NCI-H2107 (cell line): ENCODE data around the gene CELA3B.
"Not testable (repeated sequence)": the region's sequence is repeated elsewhere in the genome, so short reads cannot be mapped to it uniquely, and the experiment has no call there.

Experiments
- DNase-seq: peaks from one replicate; lab custom pipeline; 2025; lab: John Stamatoyannopoulos, UW

CELA3B gene

DNA sequence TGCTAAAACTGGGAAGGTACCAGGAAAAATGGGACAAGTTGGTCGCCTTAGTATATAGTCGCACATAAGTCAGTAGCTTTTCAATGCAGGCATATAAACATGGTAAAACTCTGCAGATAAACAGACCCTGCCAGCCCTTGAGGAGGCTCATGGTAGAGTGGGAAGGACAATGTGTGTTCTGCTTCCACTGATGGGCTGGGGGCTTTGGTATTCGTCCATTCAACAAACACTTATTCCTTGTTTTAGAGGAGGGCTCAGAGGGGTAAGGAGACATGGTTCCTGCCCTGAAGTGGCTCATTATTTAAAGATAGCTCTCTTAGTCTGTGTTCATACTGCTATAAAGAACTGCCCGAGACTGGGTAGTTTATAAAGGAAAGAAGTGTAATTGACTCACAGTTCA, 35.9 kb downstream of the CELA3B start:
- not testable (repeated sequence) for DNase-seq

DNA sequence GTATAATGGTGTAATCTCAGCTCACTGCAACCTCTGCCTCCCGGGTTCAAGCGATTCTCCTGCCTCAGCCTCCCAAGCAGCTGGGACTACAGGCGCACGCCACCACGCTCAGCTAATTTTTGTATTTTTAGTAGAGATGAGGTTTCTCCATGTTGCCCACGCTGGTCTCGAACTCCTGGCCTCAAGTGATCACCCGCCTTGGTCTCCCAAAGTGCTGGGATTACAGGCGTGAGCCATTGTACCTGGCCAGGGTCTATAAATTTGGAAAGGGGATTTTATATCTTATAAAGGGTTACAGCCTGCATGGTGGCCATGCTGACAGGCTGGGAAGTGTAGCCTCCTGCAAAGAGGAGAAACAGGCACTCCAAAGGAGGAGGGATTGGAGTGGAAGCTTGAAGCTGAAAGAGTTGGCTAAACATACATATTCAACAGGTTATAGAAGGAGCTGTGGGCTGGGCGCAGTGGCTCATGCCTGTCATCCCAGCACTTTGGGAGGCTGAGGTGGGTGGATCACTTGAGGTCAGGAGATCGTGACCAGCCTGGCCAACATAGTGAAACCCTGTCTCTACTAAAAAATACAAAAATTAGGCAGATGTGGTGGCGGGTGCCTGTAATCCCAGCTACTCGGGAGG, 37.9 kb downstream of the CELA3B start:
- DNase-seq: not testable (repeated sequence)

DNA sequence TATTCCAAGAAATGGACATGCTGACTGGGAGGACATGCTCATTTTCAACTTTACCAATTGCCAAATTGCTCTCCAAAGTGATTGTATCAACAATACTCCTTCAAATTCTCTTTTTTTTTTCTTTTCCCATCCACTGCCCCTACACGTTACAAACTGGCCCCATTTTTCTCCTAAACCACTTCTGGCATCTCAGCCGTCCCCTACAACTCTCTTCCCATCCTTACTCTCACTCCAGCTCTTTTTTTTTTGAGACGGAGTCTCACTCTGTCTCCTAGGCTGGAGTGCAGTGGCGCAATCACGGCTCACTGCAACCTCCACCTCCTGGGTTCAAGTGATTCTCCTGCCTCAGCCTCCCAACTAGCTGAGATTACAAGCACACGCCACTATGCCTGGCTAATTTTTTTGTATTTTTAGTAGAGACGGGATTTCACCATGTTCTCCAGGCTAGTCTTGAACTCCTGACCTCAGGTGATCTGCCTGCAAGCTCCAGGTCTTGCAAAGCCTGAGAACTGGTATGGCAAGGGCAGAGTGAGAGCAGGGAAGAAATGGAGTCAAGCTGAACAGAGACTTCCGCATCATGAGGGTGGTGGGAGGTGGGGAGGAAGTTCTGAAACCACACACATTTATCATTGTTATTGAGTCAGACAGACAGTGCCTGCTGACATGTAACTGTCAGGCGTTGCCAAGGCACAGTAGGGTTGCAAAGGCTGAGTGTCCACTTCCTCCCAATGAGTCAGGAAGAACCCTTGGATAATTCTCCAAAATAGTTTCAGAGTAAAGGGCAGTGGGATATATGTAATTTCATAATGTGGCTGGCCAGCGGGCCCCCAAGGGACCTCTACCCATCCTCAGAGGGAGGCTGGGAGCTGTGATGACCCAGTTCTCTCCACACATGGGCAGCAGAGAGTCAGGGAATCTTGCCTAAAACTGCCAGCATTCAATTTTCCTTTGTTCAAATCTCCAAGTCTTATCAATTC, 42.0 kb downstream of the CELA3B start:
- DNase-seq: no peak

DNA sequence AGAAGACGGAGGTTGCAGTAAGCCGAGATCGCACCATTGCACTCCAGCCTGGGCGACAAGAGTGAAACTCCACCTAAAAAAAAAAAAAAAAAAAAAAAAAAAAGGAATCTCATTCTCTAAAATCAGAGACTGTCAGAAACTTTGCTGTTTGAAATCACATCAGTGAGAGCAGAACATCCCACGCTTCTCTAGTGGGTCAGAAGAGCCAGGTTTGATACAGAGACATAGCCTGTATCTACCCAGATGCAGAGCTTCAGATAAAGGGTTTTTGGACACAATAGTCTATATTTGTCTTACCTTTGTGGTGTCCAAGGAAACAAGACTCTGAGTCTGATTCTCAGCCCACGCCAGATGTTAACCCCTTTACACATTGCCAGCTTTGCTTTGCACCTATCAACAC, 44.2 kb downstream of the CELA3B start:
- DNase-seq: no peak

DNA sequence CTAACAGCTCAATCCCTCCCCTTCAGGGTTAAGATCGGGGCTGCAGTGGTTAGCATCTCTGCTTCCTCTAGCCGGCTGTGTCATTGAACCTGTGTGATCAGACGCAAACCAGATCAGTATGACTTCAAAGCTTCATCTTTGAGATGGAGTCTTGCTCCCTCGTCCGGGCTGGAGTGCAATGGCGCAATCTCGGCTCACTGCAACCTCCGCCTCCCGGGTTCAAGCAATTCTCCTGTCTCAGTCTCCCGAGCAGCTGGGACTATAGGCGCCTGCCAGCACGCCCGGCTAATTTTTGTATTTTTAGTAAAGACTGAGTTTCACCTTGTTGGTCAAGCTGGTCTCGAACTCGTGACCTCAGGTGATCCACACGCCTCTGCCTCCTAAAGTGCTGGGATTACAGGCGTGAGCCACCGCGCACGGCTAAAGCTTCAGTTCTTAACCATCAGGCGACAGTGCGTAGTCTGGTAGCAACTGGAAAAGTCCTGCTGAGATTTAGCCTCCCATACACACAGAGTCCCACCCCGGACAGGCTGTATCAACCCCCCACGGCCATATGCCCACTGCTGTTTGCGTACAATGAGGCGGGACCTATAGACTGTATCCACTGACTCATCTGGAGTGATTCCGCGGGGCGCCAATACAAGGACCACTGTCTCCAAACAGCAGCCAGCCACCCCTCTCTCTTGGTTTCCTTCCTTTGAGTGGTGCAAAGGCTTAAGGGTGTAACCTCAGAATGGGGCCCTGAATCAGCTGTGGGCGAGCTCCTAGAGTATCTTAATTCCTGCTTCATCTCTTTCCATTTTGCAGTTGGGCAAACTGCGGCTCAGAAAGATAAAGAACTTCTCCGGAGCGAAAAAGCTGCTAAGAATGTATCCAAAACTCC, 47.9 kb downstream of the CELA3B start:
- no peak for DNase-seq

DNA sequence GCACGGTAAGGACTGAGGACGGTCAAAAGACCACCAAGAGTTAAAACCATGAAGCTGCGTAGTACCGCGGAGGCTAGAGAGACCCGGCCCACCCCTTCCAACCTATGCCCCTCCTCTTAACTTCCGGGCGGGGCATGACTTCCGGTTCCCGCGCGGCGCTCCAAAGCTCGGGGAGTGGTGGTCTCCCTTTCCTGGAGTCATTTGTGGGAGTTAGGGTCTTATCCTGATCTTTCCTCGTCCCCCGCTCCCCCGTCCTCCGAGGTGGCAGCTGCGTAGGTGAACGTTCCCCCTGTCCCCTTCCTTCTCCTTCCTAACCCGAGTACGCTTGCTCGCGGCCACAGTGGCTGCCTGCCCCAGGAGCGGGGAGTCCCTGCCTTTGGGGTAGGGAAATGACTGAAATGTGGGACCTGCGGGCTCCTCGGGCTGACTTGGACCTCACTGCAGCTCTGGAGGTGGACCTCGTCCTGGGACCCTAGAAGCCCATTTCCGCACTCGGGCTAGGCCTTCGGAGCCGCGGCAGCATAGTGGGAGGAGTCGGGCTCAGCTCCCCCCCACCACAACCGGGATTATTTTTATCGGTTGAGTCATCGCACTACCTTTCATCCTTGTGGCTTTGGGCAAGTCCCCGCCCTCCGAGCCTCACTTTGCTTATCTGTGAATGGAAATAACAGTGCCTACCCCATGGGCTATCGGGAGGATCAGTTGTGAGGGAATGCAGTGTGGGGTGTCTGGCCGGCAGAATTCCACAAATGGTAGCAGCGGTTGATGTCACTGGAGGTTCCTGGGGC, 48.7 kb downstream of the CELA3B start:
- DNase-seq: peak; percentile 53

DNA sequence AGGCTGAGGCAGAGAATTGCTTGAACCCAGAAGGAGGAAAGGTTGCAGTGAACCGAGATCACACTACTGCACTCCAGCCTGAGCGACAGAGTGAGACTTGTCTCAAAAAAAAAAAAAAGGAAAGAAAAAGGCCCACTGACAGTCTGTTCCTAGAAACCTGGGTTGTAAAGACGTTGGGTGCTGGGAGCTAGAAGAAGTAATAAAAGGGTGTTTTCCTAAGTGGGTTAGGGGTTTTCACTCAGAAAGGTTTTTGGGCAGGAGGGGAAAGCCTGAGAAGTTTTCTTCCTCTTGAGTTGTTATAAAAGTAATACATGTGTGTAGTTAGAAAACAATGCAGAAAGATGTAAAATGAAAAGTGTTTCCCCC, 50.1 kb downstream of the CELA3B start:
- no peak for DNase-seq

DNA sequence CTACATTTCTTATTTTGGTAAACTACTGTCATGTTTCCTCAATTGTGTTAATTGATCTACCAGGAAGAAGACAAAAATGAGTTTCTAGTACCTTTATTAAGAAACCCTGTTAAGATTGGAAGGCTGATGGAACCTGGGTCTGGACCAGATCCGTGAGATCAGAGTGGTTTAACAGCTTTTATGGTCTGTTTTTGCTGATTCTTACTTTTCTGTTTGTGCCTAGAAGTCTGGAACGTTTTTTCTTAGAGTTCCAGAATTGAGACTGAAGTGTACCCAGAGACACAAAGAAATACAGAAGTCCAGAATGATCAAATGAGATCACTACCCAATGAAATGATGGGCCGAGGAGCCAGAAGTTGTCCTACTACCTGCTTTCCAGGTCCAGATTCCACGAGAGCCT, 53.2 kb downstream of the CELA3B start:
- DNase-seq: no peak

DNA sequence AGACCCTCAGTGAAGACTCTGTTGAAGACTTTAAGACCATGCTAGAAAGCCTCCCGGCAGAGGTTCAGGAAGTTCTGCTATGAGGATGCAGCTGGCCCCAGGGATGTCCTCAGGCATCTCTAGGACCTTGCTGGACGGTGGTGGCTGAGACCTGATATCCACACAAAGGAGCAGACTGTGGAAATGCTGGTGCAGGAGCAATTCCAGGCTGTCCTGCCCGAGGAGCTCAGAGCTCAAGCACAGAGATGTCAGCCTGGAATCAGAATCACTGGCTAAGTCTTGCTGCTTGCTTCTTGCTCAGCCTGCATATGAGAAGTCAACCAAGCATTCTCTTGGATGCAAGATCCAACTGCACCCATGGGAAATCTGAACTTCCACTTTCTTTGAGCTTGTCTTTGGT, 53.7 kb downstream of the CELA3B start:
- DNase-seq: no peak

DNA sequence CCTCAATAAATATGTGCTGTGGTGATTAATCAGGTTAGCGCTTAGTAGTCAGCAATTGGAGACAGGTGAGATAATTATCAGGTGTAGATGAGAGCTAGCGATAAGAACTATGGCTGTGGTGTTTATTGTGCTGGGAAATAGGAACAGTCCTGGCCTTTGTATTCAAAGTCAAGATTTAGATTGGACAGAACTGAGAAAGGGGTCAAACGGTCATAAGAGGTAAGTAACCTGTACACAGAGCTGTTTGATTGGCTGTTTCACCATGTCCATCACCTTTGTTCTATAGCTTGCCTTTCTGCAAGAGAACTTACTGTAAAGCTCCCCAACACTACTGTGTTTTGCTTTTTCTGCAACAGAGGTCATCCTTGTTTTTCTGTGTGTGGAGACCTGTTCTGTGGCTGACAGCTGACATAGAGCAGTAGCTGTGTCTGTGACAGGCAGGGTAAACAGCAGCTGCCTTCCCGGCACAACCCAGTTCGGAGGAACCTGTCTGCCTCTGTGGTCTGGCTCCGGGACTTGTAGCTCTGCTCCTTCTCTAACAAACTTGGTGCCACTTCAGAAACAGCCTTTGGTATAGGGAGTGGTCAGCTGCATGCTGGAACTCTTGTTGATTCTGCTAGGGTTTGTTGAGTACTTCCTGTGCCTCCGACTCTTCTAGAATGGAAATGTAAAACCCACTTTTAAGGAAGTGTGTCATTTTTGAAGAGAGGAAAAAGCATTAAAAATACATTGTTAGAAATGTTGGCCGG, 54.6 kb downstream of the CELA3B start:
- no peak for DNase-seq

DNA sequence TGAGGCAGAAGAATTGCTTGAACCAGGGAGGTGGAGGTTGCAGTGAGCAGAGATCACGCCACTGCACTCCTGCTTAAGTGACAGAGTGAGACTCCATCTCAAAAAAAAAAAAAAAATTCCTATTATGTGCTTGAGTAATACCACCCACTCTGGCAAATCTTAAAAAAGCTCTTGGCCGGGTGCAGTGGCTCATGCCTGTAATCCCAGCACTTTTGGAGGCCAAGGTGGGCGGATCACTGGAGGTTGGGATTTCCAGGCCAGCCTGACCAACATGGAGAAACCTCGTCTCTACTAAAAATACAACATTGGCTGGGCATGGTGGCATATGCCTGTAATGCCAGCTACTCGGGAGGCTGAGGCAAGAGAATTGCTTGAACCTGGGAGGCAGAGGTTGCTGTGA, 58.0 kb downstream of the CELA3B start:
- DNase-seq: not testable (repeated sequence)

DNA sequence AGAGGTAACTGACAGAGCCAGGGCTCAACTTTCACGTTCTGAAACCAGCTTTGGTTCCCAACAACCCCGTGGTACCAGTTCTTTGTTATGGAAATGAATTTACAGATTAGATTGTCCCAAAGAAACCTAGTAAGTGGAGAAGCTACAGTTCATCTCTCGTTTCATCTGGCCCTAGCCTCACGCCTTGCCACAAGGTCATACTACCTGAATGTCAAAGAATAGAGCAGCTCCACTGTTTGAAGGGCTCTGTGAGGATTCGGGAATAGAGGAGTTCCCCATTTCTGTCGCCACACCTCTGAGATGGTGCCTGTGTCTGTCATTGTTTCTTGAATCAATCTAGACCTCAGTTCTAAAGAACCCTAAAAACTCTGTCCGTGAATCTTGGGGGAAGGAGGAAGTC, 60.7 kb downstream of the CELA3B start:
- DNase-seq: no peak

DNA sequence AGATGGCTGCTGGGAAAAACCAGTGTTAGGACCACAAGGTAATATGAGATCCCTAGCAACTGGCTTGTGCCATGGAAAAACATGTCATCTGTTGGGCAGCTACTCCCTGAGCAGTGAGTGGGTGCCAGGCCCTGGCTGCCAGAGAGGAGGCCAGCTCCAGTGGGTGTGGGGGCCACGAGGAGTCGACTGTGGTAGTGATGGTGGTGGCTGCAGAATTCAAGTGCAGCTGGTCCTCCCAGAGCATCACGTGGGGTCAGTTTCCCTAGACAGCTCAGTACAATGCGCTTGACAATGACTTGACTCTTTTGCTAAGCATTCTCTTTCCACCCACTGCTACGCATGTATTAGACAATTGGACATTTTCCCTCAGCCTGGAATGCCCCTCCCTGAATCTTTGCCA, 61.2 kb downstream of the CELA3B start:
- DNase-seq: no peak
